Measurements from ENCODE around the gene TMED6. TPM values are rescaled to one million over a fixed set of nuclear protein-coding genes. Genes with fewer than 3 reads are reported as not detected.
A peak's percentile ranks its signal among the peaks of the same experiment; 100 is the strongest.

TMED6 gene
- polyA plus RNA-seq, 3 donors, result 0.29 TPM; not detected in 2

DNA sequence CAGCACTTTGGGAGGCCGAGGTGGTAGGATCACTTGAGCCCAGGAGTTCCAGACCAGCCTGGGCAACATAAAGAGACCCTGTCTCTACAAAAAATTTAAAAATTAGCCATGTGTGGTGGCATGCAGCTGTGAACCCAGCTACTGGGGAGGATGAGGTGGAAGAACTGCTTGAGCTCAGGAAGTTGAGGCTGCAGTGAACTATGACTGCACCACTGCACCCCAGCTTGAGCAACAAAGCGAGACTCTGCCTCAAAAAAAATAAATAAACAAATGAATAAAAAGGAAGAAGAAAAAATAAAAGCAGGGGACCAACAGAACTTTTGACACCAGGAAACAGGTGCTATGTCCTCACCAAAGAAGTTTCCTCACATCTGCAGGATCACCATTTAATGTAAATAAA lies 20.0 kb upstream of the TMED6 start:
- Mint-ChIP-seq H3K4me3 (no peak overlapping the region), H3K27ac (peak overlapping the region in 2 of 7 donors; percentile 21 to 76)
- no CpG with 5 or more reads among the region's 2 CpGs for WGBS (ENCODE audit: insufficient coverage)

DNA sequence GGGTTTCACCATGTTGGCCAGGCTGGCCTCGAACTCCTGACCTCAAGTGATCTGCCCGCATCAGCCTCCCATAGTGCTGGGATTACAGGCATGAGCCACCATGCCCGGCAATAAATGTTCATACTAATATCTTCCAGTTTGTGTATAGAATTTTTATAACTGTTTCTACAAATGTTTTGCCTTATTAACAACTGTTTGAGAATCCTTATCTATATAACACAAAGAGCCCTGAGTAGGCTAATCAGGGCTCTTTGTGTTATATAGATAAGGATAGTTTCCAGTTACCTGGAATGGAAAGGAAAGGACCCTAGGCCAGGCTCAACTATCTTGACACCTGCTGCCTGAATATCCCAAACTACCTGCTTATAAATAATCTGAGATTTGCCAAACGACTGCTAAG lies 17.3 kb upstream of the TMED6 start:
- Histone ChIP-seq H3K9me3 (replicated peaks in 1 of 2; ENCODE audit: control insufficient read depth in 1 of 2, insufficient read depth in 1 of 2, low read length in 2 of 2) (no peaks in the 10 kb centered on the region), H3K4me1 (ENCODE audit: control insufficient read depth in 1 of 2, insufficient read depth in 2 of 2, low read length in 2 of 2) (no peaks in the 10 kb centered on the region), H3K79me2 (ENCODE audit: insufficient read depth, low read length) (peaks cover 2% of the 10 kb centered on the region), H3K36me3 (replicated peaks in 1 of 2; ENCODE audit: control insufficient read depth in 1 of 2, insufficient read depth in 2 of 2, low read length in 2 of 2) (peaks cover 82 to 100% of the 10 kb centered on the region in 2 donors), H3K27ac (ENCODE audit: low read depth in 1 of 2, low read length in 2 of 2) (no peak overlapping the region), H4K20me1 (ENCODE audit: insufficient read depth, low read length) (peaks cover 31% of the 10 kb centered on the region), H2AFZ (ENCODE audit: insufficient read depth, low read depth, low read length, poor library complexity, severe bottlenecking) (no peak overlapping the region), H3K27me3 (ENCODE audit: control insufficient read depth in 2 of 2, insufficient read depth in 2 of 2, low read length in 2 of 2) (no peaks in the 10 kb centered on the region), H3K4me2 (replicated peaks; ENCODE audit: extremely low read depth, low read length, poor library complexity, severe bottlenecking) (no peak overlapping the region), H3K4me3 (replicated peaks in 1 of 3; ENCODE audit: low read depth in 2 of 3, low read length in 3 of 3) (no peak overlapping the region), H3K9ac (ENCODE audit: insufficient read depth, low read length, poor library complexity, severe bottlenecking) (no peak overlapping the region)
- intact Hi-C loops (cut with micrococcal nuclease), result no loop called here
- Mint-ChIP-seq H3K27ac (peak overlapping the region in 1 of 7 donors; percentile 27), H3K27me3 (ENCODE audit: low read depth in 3 of 3) (peaks cover 0 to 3% (median 0%) of the 10 kb centered on the region in 3 donors), H3K36me3 (peaks cover 81 to 94% of the 10 kb centered on the region in 2 donors), H3K4me1 (no peaks in the 10 kb centered on the region), H3K9me3 (peaks cover 0 to 2% (median 0%) of the 10 kb centered on the region in 7 donors), H3K4me3 (no peak overlapping the region)
- TF ChIP-seq, protein P1, sequence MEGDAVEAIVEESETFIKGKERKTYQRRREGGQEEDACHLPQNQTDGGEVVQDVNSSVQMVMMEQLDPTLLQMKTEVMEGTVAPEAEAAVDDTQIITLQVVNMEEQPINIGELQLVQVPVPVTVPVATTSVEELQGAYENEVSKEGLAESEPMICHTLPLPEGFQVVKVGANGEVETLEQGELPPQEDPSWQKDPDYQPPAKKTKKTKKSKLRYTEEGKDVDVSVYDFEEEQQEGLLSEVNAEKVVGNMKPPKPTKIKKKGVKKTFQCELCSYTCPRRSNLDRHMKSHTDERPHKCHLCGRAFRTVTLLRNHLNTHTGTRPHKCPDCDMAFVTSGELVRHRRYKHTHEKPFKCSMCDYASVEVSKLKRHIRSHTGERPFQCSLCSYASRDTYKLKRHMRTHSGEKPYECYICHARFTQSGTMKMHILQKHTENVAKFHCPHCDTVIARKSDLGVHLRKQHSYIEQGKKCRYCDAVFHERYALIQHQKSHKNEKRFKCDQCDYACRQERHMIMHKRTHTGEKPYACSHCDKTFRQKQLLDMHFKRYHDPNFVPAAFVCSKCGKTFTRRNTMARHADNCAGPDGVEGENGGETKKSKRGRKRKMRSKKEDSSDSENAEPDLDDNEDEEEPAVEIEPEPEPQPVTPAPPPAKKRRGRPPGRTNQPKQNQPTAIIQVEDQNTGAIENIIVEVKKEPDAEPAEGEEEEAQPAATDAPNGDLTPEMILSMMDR (IDR thresholded peaks at IDR 0.05), result no peak
- no peak for DNase-seq
- 86% methylated on average over 1 of the region's 4 CpGs for WGBS (ENCODE audit: insufficient coverage)

More for the DNA sequence above, 20.0 kb upstream of the TMED6 start:
- TF ChIP-seq, protein P1 (IDR thresholded peaks at IDR 0.05), result no peak
- Histone ChIP-seq H3K4me3 (replicated peaks in 1 of 3; ENCODE audit: low read depth in 2 of 3, low read length in 3 of 3) (no peak overlapping the region), H3K79me2 (ENCODE audit: insufficient read depth, low read length) (peaks cover 2% of the 10 kb centered on the region), H3K27ac (ENCODE audit: low read depth in 1 of 2, low read length in 2 of 2) (no peak overlapping the region), H4K20me1 (ENCODE audit: insufficient read depth, low read length) (peaks cover 16% of the 10 kb centered on the region), H3K9ac (ENCODE audit: insufficient read depth, low read length, poor library complexity, severe bottlenecking) (no peak overlapping the region), H3K27me3 (ENCODE audit: control insufficient read depth in 2 of 2, insufficient read depth in 2 of 2, low read length in 2 of 2) (no peaks in the 10 kb centered on the region), H3K4me1 (ENCODE audit: control insufficient read depth in 1 of 2, insufficient read depth in 2 of 2, low read length in 2 of 2) (no peaks in the 10 kb centered on the region), H3K4me2 (replicated peaks; ENCODE audit: extremely low read depth, low read length, poor library complexity, severe bottlenecking) (no peak overlapping the region), H3K9me3 (replicated peaks in 1 of 2; ENCODE audit: control insufficient read depth in 1 of 2, insufficient read depth in 1 of 2, low read length in 2 of 2) (no peaks in the 10 kb centered on the region), H2AFZ (ENCODE audit: insufficient read depth, low read depth, low read length, poor library complexity, severe bottlenecking) (no peak overlapping the region), H3K36me3 (replicated peaks in 1 of 2; ENCODE audit: control insufficient read depth in 1 of 2, insufficient read depth in 2 of 2, low read length in 2 of 2) (peaks cover 58 to 97% of the 10 kb centered on the region in 2 donors)
- DNase-seq, result no peak
- intact Hi-C loops (cut with micrococcal nuclease), result no loop called here
- Mint-ChIP-seq H3K4me1 (no peaks in the 10 kb centered on the region), H3K27me3 (ENCODE audit: low read depth in 3 of 3) (peaks cover 0 to 3% (median 0%) of the 10 kb centered on the region in 3 donors), H3K9me3 (peaks cover 0 to 2% (median 0%) of the 10 kb centered on the region in 7 donors), H3K36me3 (peaks cover 66 to 76% of the 10 kb centered on the region in 2 donors)
